Cardiac muscle cell (in vitro differentiated cells and primary cell): ENCODE results near the gene GALK1. TPM values are rescaled to one million over a fixed set of nuclear protein-coding genes. Genes with fewer than 3 reads are reported as not detected.

Source experiments
- DNase-seq, 2 donors: peaks; one replicate each; pipeline versions ENCODE4 v3.0.0 to v3.0.0-alpha.2; 2010 to 2017; ENCODE audit warnings: low read depth in 1 of 2, low spot score in 1 of 2
- H3K27ac ChIP-seq: fragments of 200-600 bp; sonication (generic); 2 replicates; pipeline ENCODE4 v1.5.1; 2016
- H3K27me3 ChIP-seq: fragments of 200-600 bp; sonication (generic); 2 replicates; pipeline ENCODE4 v1.6.0; 2016; ENCODE audit warnings: control low read depth
- H3K36me3 ChIP-seq: fragments of 200-600 bp; sonication (generic); 2 replicates; pipeline ENCODE4 v1.5.1; 2016; ENCODE audit warnings: control low read depth
- H3K4me1 ChIP-seq: fragments of 200-600 bp; sonication (generic); 2 replicates; pipeline ENCODE4 v1.8.1; 2017; ENCODE audit warnings: low read depth, mild to moderate bottlenecking, mixed run types
- H3K4me3 ChIP-seq: fragments of 200-600 bp; sonication (generic); 2 replicates; pipeline ENCODE4 v1.5.1; 2016; ENCODE audit warnings: mild to moderate bottlenecking
- H3K9me3 ChIP-seq: fragments of 200-600 bp; sonication (generic); 2 replicates; pipeline ENCODE4 v1.5.1; 2017; ENCODE audit warnings: low read depth, mild to moderate bottlenecking, control low read depth
- polyA plus RNA-seq: library from polyadenylated mRNA; unstranded; fragments of >200 nt; fragmentation: Nextera tagmentation; extraction: Ambion mirVana; gene quantifications from 2 replicates; pipeline ENCODE4 v1.2.1, GENCODE V29; 2016
- total RNA-seq: library from RNA; depleted of rRNA; stranded (reverse); fragments of >200 nt; gene quantifications from 2 replicates; pipeline ENCODE4 v1.2.3, GENCODE V29; 2016
- TF ChIP-seq, protein P1 (sequence below): IDR thresholded peaks from 2 replicates; pipeline ENCODE4 v1.5.1; 2012; ENCODE audit warnings: low read depth, mild to moderate bottlenecking, low read length

Gene GALK1
- total and polyA plus RNA-seq, 2 experiments from 2014 or later, result 42.4 to 54.0 TPM

DNA sequence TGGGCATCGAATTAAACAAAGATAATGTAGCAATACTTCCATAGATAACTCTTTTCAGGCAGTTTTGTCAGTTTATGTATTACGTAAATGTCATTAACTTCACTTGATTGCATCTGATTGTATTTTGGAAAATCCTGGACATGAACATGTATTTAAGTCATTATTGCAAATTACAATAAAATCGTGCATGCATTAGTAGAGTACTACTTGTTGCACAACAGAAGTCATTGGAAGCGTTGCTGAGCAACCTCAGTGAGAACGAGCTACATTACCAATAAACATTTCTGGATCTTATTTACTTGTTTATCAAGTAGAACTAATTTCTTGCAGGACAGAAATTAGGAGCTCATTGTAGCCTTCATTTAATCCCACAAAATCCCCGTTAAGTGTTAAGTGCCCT lies 26.3 kb upstream of the GALK1 start:
- Histone ChIP-seq H3K4me1 (peaks cover 17% of the 10 kb centered on the region), H3K4me3 (no peak overlapping the region), H3K27me3 (no peaks in the 10 kb centered on the region), H3K27ac (peak overlapping the region; percentile 31), H3K9me3 (no peaks in the 10 kb centered on the region), H3K36me3 (peaks cover 3% of the 10 kb centered on the region)
- no peak for DNase-seq
- TF ChIP-seq, protein P1, sequence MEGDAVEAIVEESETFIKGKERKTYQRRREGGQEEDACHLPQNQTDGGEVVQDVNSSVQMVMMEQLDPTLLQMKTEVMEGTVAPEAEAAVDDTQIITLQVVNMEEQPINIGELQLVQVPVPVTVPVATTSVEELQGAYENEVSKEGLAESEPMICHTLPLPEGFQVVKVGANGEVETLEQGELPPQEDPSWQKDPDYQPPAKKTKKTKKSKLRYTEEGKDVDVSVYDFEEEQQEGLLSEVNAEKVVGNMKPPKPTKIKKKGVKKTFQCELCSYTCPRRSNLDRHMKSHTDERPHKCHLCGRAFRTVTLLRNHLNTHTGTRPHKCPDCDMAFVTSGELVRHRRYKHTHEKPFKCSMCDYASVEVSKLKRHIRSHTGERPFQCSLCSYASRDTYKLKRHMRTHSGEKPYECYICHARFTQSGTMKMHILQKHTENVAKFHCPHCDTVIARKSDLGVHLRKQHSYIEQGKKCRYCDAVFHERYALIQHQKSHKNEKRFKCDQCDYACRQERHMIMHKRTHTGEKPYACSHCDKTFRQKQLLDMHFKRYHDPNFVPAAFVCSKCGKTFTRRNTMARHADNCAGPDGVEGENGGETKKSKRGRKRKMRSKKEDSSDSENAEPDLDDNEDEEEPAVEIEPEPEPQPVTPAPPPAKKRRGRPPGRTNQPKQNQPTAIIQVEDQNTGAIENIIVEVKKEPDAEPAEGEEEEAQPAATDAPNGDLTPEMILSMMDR, result no peak

DNA sequence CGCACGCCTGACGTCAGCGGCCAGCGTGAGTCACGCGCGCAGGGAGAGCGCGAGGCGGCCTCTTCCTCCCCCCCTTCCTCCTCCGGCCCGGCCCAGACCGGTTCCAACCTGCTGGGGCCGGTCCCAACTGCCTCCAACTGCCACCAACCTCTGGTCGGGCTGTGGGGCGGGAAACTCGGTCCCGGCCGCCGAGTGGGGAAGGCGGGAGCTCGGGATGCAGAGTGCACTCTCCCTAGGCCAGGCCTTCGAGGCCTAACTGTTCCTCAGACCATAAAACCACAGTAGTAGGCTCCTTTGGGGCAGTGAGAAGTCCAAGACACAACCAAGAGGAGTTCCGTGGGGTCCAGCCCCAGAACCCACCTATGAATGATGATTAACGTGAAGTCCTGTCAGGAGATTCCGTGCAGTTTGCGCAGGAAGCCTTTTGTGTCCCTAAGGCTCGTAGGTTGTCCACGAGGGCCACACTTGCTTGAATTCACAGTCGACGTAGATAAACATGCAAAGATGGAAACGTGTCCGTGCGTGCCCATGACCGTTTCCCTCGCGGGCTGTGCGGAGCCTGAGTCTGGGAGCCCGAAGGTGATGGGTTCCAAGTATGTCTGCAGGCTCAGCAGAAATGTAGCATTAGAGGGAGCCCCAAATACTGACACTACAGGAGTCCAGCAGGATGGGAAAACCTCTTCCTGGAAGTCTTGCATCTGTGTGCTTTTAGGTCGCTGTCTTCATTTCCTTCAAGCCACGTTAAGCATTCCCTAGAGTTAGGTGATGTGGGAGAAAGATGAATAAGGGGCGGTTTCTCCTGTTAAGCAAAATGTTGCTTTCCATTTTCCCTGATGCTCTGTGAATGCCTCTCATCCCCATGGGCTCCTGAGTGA lies 20.3 kb upstream of the GALK1 start:
- TF ChIP-seq, protein P1, result no peak
- peak; percentile 74 to 97 for DNase-seq
- H3K4me1 ChIP-seq, result peaks cover 28% of the 10 kb centered on the region
- H3K9me3 ChIP-seq, result no peaks in the 10 kb centered on the region
- H3K27me3 ChIP-seq, result no peaks in the 10 kb centered on the region
- H3K27ac ChIP-seq, result peak overlapping the region; percentile 98
- H3K4me3 ChIP-seq, result peak overlapping the region; percentile 59
- H3K36me3 ChIP-seq, result no peaks in the 10 kb centered on the region

DNA sequence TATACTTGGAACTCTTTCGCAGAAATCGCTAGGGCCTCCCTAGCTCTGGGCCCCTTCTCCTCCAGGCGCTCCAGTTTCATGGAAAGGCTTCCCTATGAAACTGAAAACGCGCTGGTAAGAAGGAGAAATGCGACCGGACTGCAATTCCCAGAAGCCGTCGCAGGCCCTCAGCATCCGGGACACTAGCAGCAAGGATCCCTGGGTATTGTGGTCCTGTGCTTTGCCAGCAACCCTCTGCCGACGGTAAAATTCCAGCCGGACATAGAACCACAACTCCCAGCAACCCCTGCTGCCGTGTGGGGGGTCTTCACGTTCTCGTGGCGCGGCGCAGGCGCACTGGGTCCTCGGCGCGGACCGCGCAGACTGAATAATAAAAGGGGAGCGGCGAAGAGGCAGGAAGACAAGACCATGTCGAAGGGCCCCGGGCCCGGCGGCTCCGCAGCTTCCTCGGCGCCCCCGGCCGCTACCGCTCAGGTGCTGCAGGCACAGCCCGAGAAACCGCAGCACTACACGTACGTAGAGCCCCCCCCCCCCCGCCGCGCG lies 19.6 kb upstream of the GALK1 start, which contains the start of gene UNK:
Gene UNK, plus strand, starts transcription at position 334 of the 543 bp plus-strand sequence. Its CDS starts 75 bp downstream, at position 409.
- Histone ChIP-seq H3K36me3 (no peaks in the 10 kb centered on the region), H3K27ac (peak within 1 kb of the TSS; percentile 98), H3K4me3 (peak within 1 kb of the TSS; percentile 59), H3K9me3 (no peaks in the 10 kb centered on the region), H3K4me1 (peaks cover 28% of the 10 kb centered on the region), H3K27me3 (no peaks in the 10 kb centered on the region)
- TF ChIP-seq, protein P1, result no peak
- peak; percentile 98 to 100 for DNase-seq

DNA sequence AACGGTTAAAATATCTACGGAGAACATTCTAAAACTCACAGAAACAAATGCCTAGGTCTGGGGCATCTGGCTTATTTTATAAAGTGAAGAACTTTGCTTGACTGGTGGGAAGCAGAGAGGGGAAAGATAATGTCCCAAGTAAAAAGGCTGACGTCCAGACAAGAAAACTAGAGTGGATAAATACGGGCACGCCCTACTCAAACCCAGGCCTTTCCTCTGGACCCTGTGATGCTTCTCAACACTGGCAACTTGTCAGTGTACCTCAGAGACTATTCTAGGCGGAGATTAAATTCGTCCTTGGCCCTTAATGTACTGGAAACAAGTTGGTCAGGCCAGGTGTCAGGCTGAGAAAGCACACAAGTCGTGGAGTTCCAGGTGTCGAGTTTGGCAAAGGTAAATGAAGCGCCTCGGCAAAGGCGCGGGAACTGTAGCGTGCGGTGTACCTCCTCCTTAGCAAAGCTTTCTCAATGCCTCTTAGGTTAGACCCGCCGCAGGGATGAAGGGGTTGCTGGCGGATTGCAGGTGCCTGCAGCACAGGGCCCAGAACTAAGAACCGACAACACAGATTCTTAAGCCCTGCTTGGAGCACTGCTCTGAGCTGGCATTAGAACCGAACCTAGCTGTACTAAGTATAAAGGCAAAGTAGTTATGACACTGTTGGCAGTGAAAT lies 18.9 kb upstream of the GALK1 start:
- peaks cover under 1% of the 10 kb centered on the region for H3K36me3 ChIP-seq
- TF ChIP-seq, protein P1, result no peak
- peak overlapping the region; percentile 11 for H3K4me3 ChIP-seq
- no peaks in the 10 kb centered on the region for H3K9me3 ChIP-seq
- no peaks in the 10 kb centered on the region for H3K27me3 ChIP-seq
- peak overlapping the region; percentile 98 for H3K27ac ChIP-seq
- DNase-seq, result no peak
- peaks cover 28% of the 10 kb centered on the region for H3K4me1 ChIP-seq

DNA sequence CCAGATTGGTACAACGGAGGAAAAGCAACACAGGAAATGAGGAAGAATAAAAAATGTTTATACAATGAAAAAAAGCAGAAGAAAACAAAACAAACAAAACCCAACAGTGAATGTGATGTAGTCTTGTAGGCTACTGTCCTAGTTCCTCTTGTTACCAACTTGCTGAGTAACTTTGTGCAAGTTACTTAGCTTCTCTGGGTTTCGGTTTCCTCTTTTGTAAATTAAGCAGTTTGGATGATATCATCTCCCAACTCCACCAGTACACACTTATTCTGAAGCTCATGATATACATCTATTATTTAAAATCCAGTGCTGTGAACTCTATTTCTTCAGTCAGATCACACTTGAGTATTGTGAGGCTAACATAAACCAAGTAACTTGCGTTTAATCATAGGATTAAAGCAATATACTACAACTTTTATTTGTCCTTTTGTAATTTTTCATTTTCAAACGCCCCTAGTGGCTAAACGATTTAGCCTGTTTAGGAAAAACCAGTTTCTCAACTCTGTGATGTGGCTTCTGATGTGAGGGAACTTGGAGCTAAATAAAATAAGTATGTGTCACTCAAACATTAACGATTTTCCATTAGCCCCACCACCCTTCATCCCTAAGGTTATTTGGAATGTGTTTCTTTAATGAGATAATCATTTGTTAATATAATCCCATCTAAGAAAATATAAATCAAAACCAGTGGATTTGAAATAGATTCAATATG lies 18.2 kb upstream of the GALK1 start:
- Histone ChIP-seq H3K4me3 (no peak overlapping the region), H3K4me1 (peaks cover 28% of the 10 kb centered on the region), H3K36me3 (peaks cover 8% of the 10 kb centered on the region), H3K9me3 (no peaks in the 10 kb centered on the region), H3K27me3 (no peaks in the 10 kb centered on the region), H3K27ac (peak overlapping the region; percentile 98)
- DNase-seq, result peak; percentile 35 to 71
- TF ChIP-seq, protein P1, result peak; percentile 76
